HEK293T (cell line): ENCODE results near the gene HOXC12.
A peak's percentile ranks its signal among the peaks of the same experiment; 100 is the strongest.

ENCODE experiments used
- CTCF ChIA-PET: fragments of 350-600 bp; formaldehyde crosslinking; extraction: SDS; loops from one replicate; lab custom pipeline; 2021; ENCODE audit warnings: antibody characterized with exemption, inconsistent platforms; lab: Yijun Ruan, JAX
- POLR2A ChIA-PET: fragments of 350-600 bp; formaldehyde crosslinking; extraction: SDS; loops from one replicate; lab custom pipeline; 2020; ENCODE audit warnings: antibody characterized with exemption, inconsistent platforms; lab: Yijun Ruan, JAX
- DNase-seq: peaks from one replicate; pipeline ENCODE4 v3.0.0; 2012; ENCODE audit warnings: mixed read lengths; ENCODE audit errors: extremely low spot score
- ARNT ChIP-seq: fragments of 450-650 bp; IDR thresholded peaks from 2 replicates; pipeline ENCODE4 v1.6.1; 2017; ENCODE audit warnings: mild to moderate bottlenecking
- BHLHE40 ChIP-seq: fragments of 450-650 bp; IDR thresholded peaks from 2 replicates; pipeline ENCODE4 v1.6.1; 2016; ENCODE audit warnings: mild to moderate bottlenecking, moderate library complexity, borderline replicate concordance
- CTBP1 ChIP-seq: fragments of 450-650 bp; IDR thresholded peaks from 2 replicates; pipeline ENCODE4 v1.6.1; 2016; ENCODE audit warnings: borderline replicate concordance
- ELF4 ChIP-seq: fragments of 450-650 bp; IDR thresholded peaks from 2 replicates; pipeline ENCODE4 v1.6.1; 2017; ENCODE audit warnings: antibody characterized with exemption
- FOXA1 ChIP-seq: fragments of 450-650 bp; IDR thresholded peaks from 2 replicates; pipeline ENCODE4 v1.6.1; 2016; ENCODE audit warnings: mild to moderate bottlenecking
- FOXK2 ChIP-seq: fragments of 450-650 bp; IDR thresholded peaks from 2 replicates; pipeline ENCODE4 v1.6.1; 2016; ENCODE audit warnings: mild to moderate bottlenecking
- FOXM1 ChIP-seq: fragments of 450-650 bp; IDR thresholded peaks from 2 replicates; pipeline ENCODE4 v1.6.1; 2017; ENCODE audit warnings: mild to moderate bottlenecking, borderline replicate concordance
- HDGF ChIP-seq: fragments of 450-650 bp; IDR thresholded peaks from 2 replicates; pipeline ENCODE4 v1.6.1; 2017; ENCODE audit warnings: antibody characterized with exemption, borderline replicate concordance
- L3MBTL2 ChIP-seq: fragments of 450-650 bp; conservative IDR thresholded peaks from 2 replicates; pipeline ENCODE4 v1.6.1; 2016; ENCODE audit warnings: mild to moderate bottlenecking
- LEF1 ChIP-seq: fragments of 450-650 bp; IDR thresholded peaks from 2 replicates; pipeline ENCODE4 v1.6.1; 2017; ENCODE audit warnings: mild to moderate bottlenecking, borderline replicate concordance
- NFRKB ChIP-seq: fragments of 450-650 bp; IDR thresholded peaks from 2 replicates; pipeline ENCODE4 v1.6.1; 2016; ENCODE audit warnings: mild to moderate bottlenecking, moderate library complexity
- PKNOX1 ChIP-seq: fragments of 450-650 bp; IDR thresholded peaks from 2 replicates; pipeline ENCODE4 v1.6.1; 2016
- SP1 ChIP-seq: fragments of 450-650 bp; IDR thresholded peaks from 2 replicates; pipeline ENCODE4 v1.6.1; 2017
- SUZ12 ChIP-seq: fragments of 450-650 bp; IDR thresholded peaks from 2 replicates; pipeline ENCODE4 v1.6.1; 2016; ENCODE audit warnings: mild to moderate bottlenecking
- TARDBP ChIP-seq: fragments of 450-650 bp; IDR thresholded peaks from 2 replicates; pipeline ENCODE4 v1.6.1; 2016
- ZNF384 ChIP-seq: fragments of 450-650 bp; IDR thresholded peaks from 2 replicates; pipeline ENCODE4 v1.6.1; 2016

HOXC12 gene

GRCh38 chr12:53989227-53990113 lies 34.8 kb downstream of the HOXC12 start:
- TF ChIP-seq TARDBP (no peak), FOXA1 (no peak), FOXK2 (no peak), L3MBTL2 (no peak), SP1 (no peak), HDGF (no peak), CTBP1 (no peak), LEF1 (no peak), SUZ12 (no peak), BHLHE40 (no peak), ELF4 (no peak), ZNF384 (no peak), NFRKB (no peak), ARNT (no peak)
- POLR2A ChIA-PET: interaction anchor here (1.8 to 4.9 kb wide), 3 partner anchors 9 to 49 kb away, joined by 4 to 69 read pairs (median 8); partner anchors contain the start of gene HOXC9
- DNase-seq: no peak
- CTCF ChIA-PET: interaction anchor here (1.0 to 5.6 kb wide), 7 partner anchors 9 to 226 kb away, joined by 3 to 44 read pairs (median 5); no protein-coding TSS in a partner anchor

DNA sequence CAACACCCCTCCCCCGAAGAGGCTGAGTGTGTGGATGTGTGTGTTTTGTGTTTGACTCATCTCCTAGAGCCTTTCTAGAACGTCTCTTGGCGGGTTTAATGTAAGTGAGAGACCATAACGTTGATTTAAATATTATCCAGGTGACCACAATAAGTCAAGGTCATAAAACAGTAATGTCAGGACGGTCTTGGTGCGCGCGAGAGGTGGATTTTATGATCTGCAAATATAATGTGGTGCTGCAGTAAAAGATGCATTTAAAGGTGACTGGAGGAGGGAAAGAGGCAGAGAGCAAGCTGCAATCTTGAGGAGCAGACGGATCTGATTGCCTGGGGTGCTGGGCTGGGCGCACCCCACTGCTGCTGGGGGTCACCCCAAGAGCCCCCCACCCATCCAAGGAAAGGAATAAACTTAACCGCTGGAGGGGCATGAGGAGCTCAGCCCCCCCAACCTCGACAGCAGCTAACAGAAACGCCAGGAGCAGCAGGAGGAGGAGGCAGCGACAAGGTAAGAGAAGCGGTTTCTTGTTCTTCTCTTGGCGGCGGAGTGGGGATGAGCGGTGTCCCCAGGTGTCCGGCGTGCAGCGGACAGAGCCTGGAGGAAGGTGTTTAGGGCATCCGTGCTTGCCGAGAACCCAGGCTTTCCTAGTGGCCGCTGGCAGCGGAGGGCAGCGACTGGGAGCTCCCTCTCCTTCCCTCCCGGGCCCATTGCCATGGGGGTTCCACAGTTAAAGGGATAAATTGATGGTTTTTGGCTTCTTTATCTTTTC lies 35.8 kb downstream of the HOXC12 start:
- POLR2A ChIA-PET: interaction anchor here (0.7 to 2.2 kb wide), 8 partner anchors 10 to 62 kb away, joined by 3 to 12 read pairs (median 4); partner anchors contain the start of genes HOXC13, HOXC8 and HOXC9
- TF ChIP-seq CTBP1: peak; percentile 70
- no peak for TF ChIP-seq SP1
- DNase-seq: no peak
- CTCF ChIA-PET: interaction anchor here (0.6 to 1.8 kb wide), 8 partner anchors 10 to 369 kb away, joined by 3 to 6 read pairs (median 4); partner anchors contain the start of gene HOXC9

GRCh38 chr12:53991077-53991460 lies 36.4 kb downstream of the HOXC12 start:
- ChIA-PET POLR2A (interaction anchor here (0.7 to 2.2 kb wide), 9 partner anchors 9 to 61 kb away, joined by 3 to 12 read pairs (median 4); partner anchors contain the start of genes HOXC13, HOXC8 and HOXC9), CTCF (interaction anchor here (0.6 to 1.8 kb wide), 9 partner anchors 9 to 368 kb away, joined by 3 to 6 read pairs (median 3); partner anchors contain the start of gene HOXC9)
- no peak for DNase-seq
- no peak for TF ChIP-seq FOXA1
- no peak for TF ChIP-seq ARNT
- TF ChIP-seq PKNOX1: no peak
- TF ChIP-seq CTBP1: no peak
- no peak for TF ChIP-seq BHLHE40
- no peak for TF ChIP-seq SP1
- no peak for TF ChIP-seq ZNF384
- no peak for TF ChIP-seq HDGF
- TF ChIP-seq FOXK2: no peak

GRCh38 chr12:53992377-53992889 lies 37.7 kb downstream of the HOXC12 start:
- ChIA-PET CTCF (interaction anchor here (1.2 kb wide), 1 partner anchor 25 kb away, joined by 3 read pairs; no protein-coding TSS in a partner anchor), POLR2A (interaction anchor here (0.8 to 2.2 kb wide), 3 partner anchors 8 to 25 kb away, joined by 3 to 12 read pairs (median 3); partner anchors contain the start of gene HOXC9)
- DNase-seq: no peak
- TF ChIP-seq HDGF: no peak
- no peak for TF ChIP-seq ELF4
- no peak for TF ChIP-seq PKNOX1
- TF ChIP-seq BHLHE40: no peak
- no peak for TF ChIP-seq L3MBTL2
- no peak for TF ChIP-seq LEF1
- no peak for TF ChIP-seq NFRKB
- no peak for TF ChIP-seq FOXA1
- no peak for TF ChIP-seq CTBP1
- TF ChIP-seq ARNT: no peak
- TF ChIP-seq ZNF384: no peak
- TF ChIP-seq FOXK2: no peak
- TF ChIP-seq SUZ12: no peak
- no peak for TF ChIP-seq TARDBP
- no peak for TF ChIP-seq SP1
- TF ChIP-seq FOXM1: no peak

DNA sequence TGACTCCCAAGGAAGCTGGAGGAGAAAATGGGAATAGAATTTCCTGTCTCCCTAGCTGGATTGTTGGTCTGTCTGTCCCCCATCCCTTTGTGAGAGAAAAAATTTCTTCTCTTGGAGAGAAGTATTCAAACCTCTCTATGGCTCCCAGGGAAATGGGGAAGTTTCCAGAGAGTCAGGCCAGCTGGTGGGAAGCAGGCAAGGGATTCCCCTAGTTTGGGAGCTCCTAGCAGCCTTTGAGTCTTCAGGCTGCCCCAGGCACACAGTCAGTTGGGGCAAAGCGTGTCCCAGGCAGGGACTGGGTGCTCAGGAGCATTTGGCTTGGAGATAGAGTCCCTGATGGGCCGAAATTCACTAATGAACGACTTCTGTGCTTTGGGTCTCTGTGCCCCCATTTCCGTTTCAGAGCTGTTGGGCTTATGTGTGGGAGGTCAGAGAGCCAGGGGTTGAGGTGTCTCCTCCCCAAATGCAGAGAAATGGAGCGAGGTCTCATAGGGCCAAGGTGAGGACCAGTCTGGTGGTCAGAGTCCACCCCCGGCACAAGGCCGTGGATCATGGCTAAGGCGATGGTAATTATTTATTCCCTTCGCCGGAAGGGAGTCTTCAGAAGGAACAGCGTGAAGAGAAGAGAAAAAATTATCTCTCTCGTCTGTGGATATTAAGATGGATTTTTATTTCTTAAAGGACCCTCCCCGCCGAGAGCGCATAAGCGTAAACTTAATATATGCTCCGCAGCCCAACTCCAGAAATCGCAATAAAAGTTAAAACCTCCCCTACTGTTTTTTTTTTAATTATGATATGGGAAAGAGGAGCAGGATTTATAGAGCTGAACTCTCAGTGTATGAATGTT lies 38.7 kb downstream of the HOXC12 start:
- ChIA-PET POLR2A (interaction anchor here (0.7 kb wide), 1 partner anchor 236 kb away, joined by 3 read pairs; no protein-coding TSS in a partner anchor), CTCF (interaction anchor here (0.6 to 1.3 kb wide), 2 partner anchors 8 to 237 kb away, joined by 3 read pairs; partner anchors contain the start of gene HOXC10)

More for the DNA sequence above, 38.7 kb downstream of the HOXC12 start:
- TF ChIP-seq PKNOX1 (no peak), ARNT (no peak), HDGF (no peak), BHLHE40 (no peak), L3MBTL2 (no peak), FOXA1 (no peak), CTBP1 (no peak), LEF1 (no peak), ELF4 (no peak), ZNF384 (no peak), NFRKB (no peak), SP1 (no peak), FOXK2 (no peak), TARDBP (no peak), FOXM1 (no peak), SUZ12 (no peak)
- no peak for DNase-seq
